ENCODE data around the gene NOL4L. TPM values are rescaled to one million over a fixed set of nuclear protein-coding genes. Genes with fewer than 3 reads are reported as not detected.
A peak's percentile ranks its signal among the peaks of the same experiment; 100 is the strongest.

NOL4L gene
- total RNA-seq, 1 donor from 2014 or later: 11.9 TPM

- TF ChIP-seq CTCF (IDR thresholded peaks at IDR 0.05): no peak
- no peak for TF ChIP-seq EZH2phosphoT487 (IDR thresholded peaks at IDR 0.05)
- no peak for TF ChIP-seq EZH2 (IDR thresholded peaks at IDR 0.05)
- peak; percentile 97 for DNase-seq (ENCODE audit: low spot score)
- H3K79me2 ChIP-seq (ENCODE audit: low read depth): peaks cover 11% of the 10 kb centered on the region
- peaks cover 17% of the 10 kb centered on the region for H3K4me1 ChIP-seq
- H3K36me3 ChIP-seq: no peaks in the 10 kb centered on the region
- no peak overlapping the region for H3K9ac ChIP-seq
- peak overlapping the region; percentile 80 for H3K4me2 ChIP-seq
- peaks cover 18% of the 10 kb centered on the region for H4K20me1 ChIP-seq (ENCODE audit: low read depth)
- H3K9me3 ChIP-seq (ENCODE audit: low read depth): no peaks in the 10 kb centered on the region
- H3K27ac Mint-ChIP-seq: no peak overlapping the region
- no peak overlapping the region for H2AFZ ChIP-seq (replicated peaks)
- no peaks in the 10 kb centered on the region for H3K9me3 Mint-ChIP-seq
- H3K36me3 Mint-ChIP-seq: peaks cover 10% of the 10 kb centered on the region
- peak overlapping the region; percentile 54 for H3K4me3 ChIP-seq
- H3K27me3 Mint-ChIP-seq (ENCODE audit: insufficient read depth, low read depth): peaks cover 3% of the 10 kb centered on the region
- H3K4me3 Mint-ChIP-seq: peak overlapping the region; percentile 76
- peaks cover 26% of the 10 kb centered on the region for H3K4me1 Mint-ChIP-seq
- H3K27ac ChIP-seq: peak overlapping the region; percentile 88
- H3K27me3 ChIP-seq: no peaks in the 10 kb centered on the region
- H3F3A ChIP-seq (ENCODE audit: low read depth): peaks cover 18% of the 10 kb centered on the region
These were observed 127.6 kb downstream of the NOL4L start for GRCh38 chr20:32457479-32457986.

GRCh38 chr20:32456869-32457478 lies 128.2 kb downstream of the NOL4L start:
- H2AFZ ChIP-seq (replicated peaks): no peak overlapping the region
- H3K27ac Mint-ChIP-seq: peak overlapping the region; percentile 82
- H3F3A ChIP-seq (ENCODE audit: low read depth): peaks cover 18% of the 10 kb centered on the region

GRCh38 chr20:32455901-32456701 lies 129.0 kb downstream of the NOL4L start:
- no peak for DNase-seq (ENCODE audit: low spot score)
- no peaks in the 10 kb centered on the region for H3K9me3 Mint-ChIP-seq
- Histone ChIP-seq H3K27ac (peak overlapping the region; percentile 88), H3K9me3 (ENCODE audit: low read depth) (no peaks in the 10 kb centered on the region), H3K4me1 (peaks cover 21% of the 10 kb centered on the region), H4K20me1 (ENCODE audit: low read depth) (peaks cover 17% of the 10 kb centered on the region), H3K9ac (no peak overlapping the region), H3K79me2 (ENCODE audit: low read depth) (peaks cover 11% of the 10 kb centered on the region), H3K27me3 (no peaks in the 10 kb centered on the region), H3K4me3 (no peak overlapping the region), H2AFZ (replicated peaks) (no peak overlapping the region), H3K4me2 (peak overlapping the region; percentile 80), H3K36me3 (no peaks in the 10 kb centered on the region), H3F3A (ENCODE audit: low read depth) (peaks cover 18% of the 10 kb centered on the region)
- no peak for TF ChIP-seq CTCF (IDR thresholded peaks at IDR 0.05)
- H3K4me3 Mint-ChIP-seq: peak overlapping the region; percentile 74
- peaks cover 3% of the 10 kb centered on the region for H3K27me3 Mint-ChIP-seq (ENCODE audit: insufficient read depth, low read depth)
- no peak overlapping the region for H3K27ac Mint-ChIP-seq
- H3K36me3 Mint-ChIP-seq: peaks cover 14% of the 10 kb centered on the region
- peaks cover 30% of the 10 kb centered on the region for H3K4me1 Mint-ChIP-seq

More at GRCh38 chr20:32456869-32457478, 128.2 kb downstream of the NOL4L start:
- Mint-ChIP-seq H3K4me1 (peaks cover 26% of the 10 kb centered on the region), H3K27me3 (ENCODE audit: insufficient read depth, low read depth) (peaks cover 3% of the 10 kb centered on the region), H3K36me3 (peaks cover 10% of the 10 kb centered on the region), H3K4me3 (peak overlapping the region; percentile 74), H3K9me3 (no peaks in the 10 kb centered on the region)
- Histone ChIP-seq H3K36me3 (no peaks in the 10 kb centered on the region), H3K4me3 (peak overlapping the region; percentile 54), H3K4me2 (peak overlapping the region; percentile 80), H3K27ac (peak overlapping the region; percentile 88), H3K27me3 (no peaks in the 10 kb centered on the region), H4K20me1 (ENCODE audit: low read depth) (peaks cover 12% of the 10 kb centered on the region), H3K9me3 (ENCODE audit: low read depth) (no peaks in the 10 kb centered on the region), H3K9ac (no peak overlapping the region), H3K4me1 (peaks cover 17% of the 10 kb centered on the region), H3K79me2 (ENCODE audit: low read depth) (peaks cover 11% of the 10 kb centered on the region)
- DNase-seq (ENCODE audit: low spot score): peak; percentile 91
- TF ChIP-seq CTCF (IDR thresholded peaks at IDR 0.05): peak; percentile 84
- no peak for TF ChIP-seq EZH2phosphoT487 (IDR thresholded peaks at IDR 0.05)

Measured in neural progenitor cell (in vitro differentiated cells).